WTC11 (cell line): Measurements from ENCODE around the gene PDRG1. TPM values are rescaled to one million over a fixed set of nuclear protein-coding genes. Genes with fewer than 3 reads are reported as not detected.

Source experiments
- ATAC-seq: fragments of 200-7000 bp; cut with Tn5 transposase; 2 replicates; pipeline ENCODE4 v1.10.0; 2021; ENCODE audit warnings: mild to moderate bottlenecking, moderate library complexity
- CTCF ChIA-PET: fragments of 300-600 bp; sonication (Branson Sonifier 250); formaldehyde crosslinking; loops from one replicate; lab custom pipeline; 2021; ENCODE audit warnings: antibody characterized with exemption; lab: Charles Lee
- POLR2A ChIA-PET: fragments of 350-600 bp; sonication (Branson Sonifier 250); formaldehyde crosslinking; loops from one replicate; lab custom pipeline; 2021; ENCODE audit warnings: antibody characterized with exemption; lab: Charles Lee
- DNase-seq: peaks from one replicate; pipeline ENCODE4 v3.0.0; 2021; ENCODE audit warnings: low spot score
- H3K27ac Mint-ChIP-seq: 2 replicates; pipeline ENCODE4 v1.8.0; 2021; ENCODE audit warnings: mixed read lengths
- H3K27me3 Mint-ChIP-seq: 2 replicates; pipeline ENCODE4 v1.8.0; 2021; ENCODE audit warnings: low read depth, mild to moderate bottlenecking, moderate library complexity, mixed read lengths
- H3K36me3 Mint-ChIP-seq: 2 replicates; pipeline ENCODE4 v1.8.0; 2021; ENCODE audit warnings: mixed read lengths
- H3K4me1 Mint-ChIP-seq: 2 replicates; pipeline ENCODE4 v1.8.0; 2022; ENCODE audit warnings: mixed read lengths
- H3K4me3 Mint-ChIP-seq: 2 replicates; pipeline ENCODE4 v1.8.0; 2021; ENCODE audit warnings: mild to moderate bottlenecking, moderate library complexity, mixed read lengths
- H3K9me3 Mint-ChIP-seq: 2 replicates; pipeline ENCODE4 v1.8.0; 2021; ENCODE audit warnings: mixed read lengths
- CBFB ChIP-seq: sonication (generic); formaldehyde crosslinking; IDR thresholded peaks from 2 replicates; pipeline ENCODE4 v1.8.1; 2022; ENCODE audit warnings: mild to moderate bottlenecking, low read depth, missing genetic modification reagents
- ELF4 ChIP-seq: sonication (generic); formaldehyde crosslinking; IDR thresholded peaks from 2 replicates; pipeline ENCODE4 v1.8.1; 2022; ENCODE audit warnings: low read depth, mild to moderate bottlenecking, moderate library complexity, missing genetic modification reagents
- FOXP1 ChIP-seq: sonication (generic); formaldehyde crosslinking; IDR thresholded peaks from 2 replicates; pipeline ENCODE4 v1.8.0; 2022; ENCODE audit warnings: missing genetic modification reagents, mild to moderate bottlenecking, moderate library complexity, borderline replicate concordance
- GABPB1 ChIP-seq: sonication (generic); formaldehyde crosslinking; IDR thresholded peaks from 2 replicates; pipeline ENCODE4 v1.8.1; 2023; ENCODE audit warnings: mild to moderate bottlenecking, missing genetic modification reagents
- HMGA2 ChIP-seq: fragments of 250-450 bp; sonication (Bioruptor Pico); IDR thresholded peaks from 2 replicates; pipeline ENCODE4 v1.4.0; 2021; ENCODE audit warnings: mild to moderate bottlenecking, moderate library complexity
- MYBL2 ChIP-seq: sonication (generic); formaldehyde crosslinking; IDR thresholded peaks from 2 replicates; pipeline ENCODE4 v1.8.1; 2023; ENCODE audit warnings: mild to moderate bottlenecking, moderate library complexity, missing genetic modification reagents
- NFE2L1 ChIP-seq: sonication (generic); formaldehyde crosslinking; IDR thresholded peaks from 2 replicates; pipeline ENCODE4 v1.8.1; 2023; ENCODE audit warnings: missing genetic modification reagents
- NR1H2 ChIP-seq: sonication (generic); formaldehyde crosslinking; IDR thresholded peaks from 2 replicates; pipeline ENCODE4 v1.9.0; 2021; ENCODE audit warnings: mild to moderate bottlenecking, moderate library complexity, missing genetic modification reagents
- OVOL2 ChIP-seq: fragments of 250-450 bp; sonication (Bioruptor Pico); IDR thresholded peaks from 2 replicates; pipeline ENCODE4 v1.9.0; 2021; ENCODE audit warnings: mild to moderate bottlenecking, borderline replicate concordance
- PRRX2 ChIP-seq: fragments of 250-450 bp; sonication (Bioruptor Pico); IDR thresholded peaks from 2 replicates; pipeline ENCODE4 v1.8.0; 2021; ENCODE audit warnings: mild to moderate bottlenecking
- RELA ChIP-seq: sonication (generic); formaldehyde crosslinking; IDR thresholded peaks from 2 replicates; pipeline ENCODE4 v1.8.1; 2022; ENCODE audit warnings: missing genetic modification reagents, mild to moderate bottlenecking, borderline replicate concordance
- SMAD3 ChIP-seq: sonication (generic); formaldehyde crosslinking; IDR thresholded peaks from 2 replicates; pipeline ENCODE4 v1.8.0; 2022; ENCODE audit warnings: missing genetic modification reagents, mild to moderate bottlenecking, borderline replicate concordance
- TEAD4 ChIP-seq: sonication (generic); formaldehyde crosslinking; IDR thresholded peaks from 2 replicates; pipeline ENCODE4 v1.8.0; 2022; ENCODE audit warnings: mild to moderate bottlenecking, missing genetic modification reagents
- TP53 ChIP-seq: sonication (generic); formaldehyde crosslinking; IDR thresholded peaks from 2 replicates; pipeline ENCODE4 v1.8.1; 2023; ENCODE audit warnings: mild to moderate bottlenecking, missing genetic modification reagents
- ZBTB21 ChIP-seq: sonication (generic); formaldehyde crosslinking; IDR thresholded peaks from 2 replicates; pipeline ENCODE4 v1.8.1; 2023; ENCODE audit warnings: mild to moderate bottlenecking, missing genetic modification reagents, borderline replicate concordance
- ZNF219 ChIP-seq: sonication (generic); formaldehyde crosslinking; IDR thresholded peaks from 2 replicates; pipeline ENCODE4 v1.8.0; 2023; ENCODE audit warnings: missing genetic modification reagents, mild to moderate bottlenecking, borderline replicate concordance
- ZNF416 ChIP-seq: fragments of 250-450 bp; sonication (Bioruptor Pico); IDR thresholded peaks from 2 replicates; pipeline ENCODE4 v1.9.0; 2021; ENCODE audit warnings: mild to moderate bottlenecking, inconsistent platforms
- total RNA-seq: library from RNA; stranded (reverse); gene quantifications from 3 replicates; pipeline ENCODE4 v1.2.3, GENCODE V29; 2021
- TF ChIP-seq, protein P1 (sequence below): fragments of 250-450 bp; sonication (Bioruptor Pico); IDR thresholded peaks from 2 replicates; pipeline ENCODE4 v1.9.0; 2021; ENCODE audit warnings: mild to moderate bottlenecking
- TF ChIP-seq, protein P2 (sequence below): sonication (generic); formaldehyde crosslinking; IDR thresholded peaks from 2 replicates; pipeline ENCODE4 v1.8.0; 2023; ENCODE audit warnings: missing genetic modification reagents
- TF ChIP-seq, protein P3 (sequence below): sonication (generic); formaldehyde crosslinking; IDR thresholded peaks from 2 replicates; pipeline ENCODE4 v1.8.0; 2022; ENCODE audit warnings: mild to moderate bottlenecking, missing genetic modification reagents
- TF ChIP-seq, protein P4 (sequence below): sonication (generic); formaldehyde crosslinking; IDR thresholded peaks from 2 replicates; pipeline ENCODE4 v1.8.0; 2022; ENCODE audit warnings: missing genetic modification reagents
- TF ChIP-seq, protein P5 (sequence below): sonication (generic); formaldehyde crosslinking; IDR thresholded peaks from 2 replicates; pipeline ENCODE4 v1.8.1; 2022; ENCODE audit warnings: mild to moderate bottlenecking, moderate library complexity, missing genetic modification reagents
- TF ChIP-seq, protein P6 (sequence below): sonication (generic); formaldehyde crosslinking; IDR thresholded peaks from 2 replicates; pipeline ENCODE4 v1.8.0; 2022; ENCODE audit warnings: mild to moderate bottlenecking, missing genetic modification reagents
- TF ChIP-seq, protein P7 (sequence below): sonication (generic); formaldehyde crosslinking; conservative IDR thresholded peaks from 2 replicates; pipeline ENCODE4 v1.8.1; 2022; ENCODE audit warnings: mild to moderate bottlenecking, missing genetic modification reagents
- TF ChIP-seq, protein P8 (sequence below): sonication (generic); formaldehyde crosslinking; IDR thresholded peaks from 2 replicates; pipeline ENCODE4 v1.8.1; 2022; ENCODE audit warnings: low read depth, mild to moderate bottlenecking, moderate library complexity, missing genetic modification reagents, borderline replicate concordance

PDRG1 gene
- total RNA-seq, 1 experiment from 2014 or later, result 16.0 TPM

DNA sequence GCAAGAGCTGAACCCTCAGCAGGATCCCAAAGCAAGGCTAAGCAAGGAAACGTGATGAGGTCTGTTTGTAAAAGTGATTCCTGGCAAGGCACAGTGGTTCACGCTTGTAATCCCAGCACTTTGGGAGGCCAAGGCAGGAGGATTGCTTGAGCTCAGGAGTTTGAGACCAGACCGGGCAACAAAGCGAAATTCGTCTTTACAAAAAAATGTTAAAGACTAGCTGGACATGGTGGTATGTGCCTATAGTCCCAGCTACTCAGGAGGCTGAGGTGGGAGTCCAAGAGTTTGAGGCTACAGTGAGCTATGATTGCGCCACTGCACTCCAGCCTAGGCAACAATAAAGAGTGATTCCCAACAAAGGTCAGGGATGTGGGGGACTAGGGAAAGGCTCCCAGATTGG, 12.0 kb upstream of the PDRG1 start:
- peaks cover 14% of the 10 kb centered on the region for H3K4me1 Mint-ChIP-seq
- ATAC-seq, result no peak
- TF ChIP-seq, protein P1, sequence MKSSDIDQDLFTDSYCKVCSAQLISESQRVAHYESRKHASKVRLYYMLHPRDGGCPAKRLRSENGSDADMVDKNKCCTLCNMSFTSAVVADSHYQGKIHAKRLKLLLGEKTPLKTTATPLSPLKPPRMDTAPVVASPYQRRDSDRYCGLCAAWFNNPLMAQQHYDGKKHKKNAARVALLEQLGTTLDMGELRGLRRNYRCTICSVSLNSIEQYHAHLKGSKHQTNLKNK, result no peak
- TF ChIP-seq, protein P2, sequence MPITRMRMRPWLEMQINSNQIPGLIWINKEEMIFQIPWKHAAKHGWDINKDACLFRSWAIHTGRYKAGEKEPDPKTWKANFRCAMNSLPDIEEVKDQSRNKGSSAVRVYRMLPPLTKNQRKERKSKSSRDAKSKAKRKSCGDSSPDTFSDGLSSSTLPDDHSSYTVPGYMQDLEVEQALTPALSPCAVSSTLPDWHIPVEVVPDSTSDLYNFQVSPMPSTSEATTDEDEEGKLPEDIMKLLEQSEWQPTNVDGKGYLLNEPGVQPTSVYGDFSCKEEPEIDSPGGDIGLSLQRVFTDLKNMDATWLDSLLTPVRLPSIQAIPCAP (CRISPR knock-in tag), result no peak
- TF ChIP-seq, protein P3, sequence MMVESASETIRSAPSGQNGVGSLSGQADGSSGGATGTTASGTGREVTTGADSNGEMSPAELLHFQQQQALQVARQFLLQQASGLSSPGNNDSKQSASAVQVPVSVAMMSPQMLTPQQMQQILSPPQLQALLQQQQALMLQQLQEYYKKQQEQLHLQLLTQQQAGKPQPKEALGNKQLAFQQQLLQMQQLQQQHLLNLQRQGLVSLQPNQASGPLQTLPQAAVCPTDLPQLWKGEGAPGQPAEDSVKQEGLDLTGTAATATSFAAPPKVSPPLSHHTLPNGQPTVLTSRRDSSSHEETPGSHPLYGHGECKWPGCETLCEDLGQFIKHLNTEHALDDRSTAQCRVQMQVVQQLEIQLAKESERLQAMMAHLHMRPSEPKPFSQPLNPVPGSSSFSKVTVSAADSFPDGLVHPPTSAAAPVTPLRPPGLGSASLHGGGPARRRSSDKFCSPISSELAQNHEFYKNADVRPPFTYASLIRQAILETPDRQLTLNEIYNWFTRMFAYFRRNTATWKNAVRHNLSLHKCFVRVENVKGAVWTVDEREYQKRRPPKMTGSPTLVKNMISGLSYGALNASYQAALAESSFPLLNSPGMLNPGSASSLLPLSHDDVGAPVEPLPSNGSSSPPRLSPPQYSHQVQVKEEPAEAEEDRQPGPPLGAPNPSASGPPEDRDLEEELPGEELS (CRISPR knock-in tag), result no peak
- TF ChIP-seq PRRX2 (no peak), CBFB (CRISPR knock-in tag) (no peak), TEAD4 (no peak), HMGA2 (CRISPR knock-in tag) (no peak), SMAD3 (CRISPR knock-in tag) (no peak), ZNF416 (CRISPR knock-in tag) (no peak), MYBL2 (CRISPR knock-in tag) (no peak)
- TF ChIP-seq, protein P4, sequence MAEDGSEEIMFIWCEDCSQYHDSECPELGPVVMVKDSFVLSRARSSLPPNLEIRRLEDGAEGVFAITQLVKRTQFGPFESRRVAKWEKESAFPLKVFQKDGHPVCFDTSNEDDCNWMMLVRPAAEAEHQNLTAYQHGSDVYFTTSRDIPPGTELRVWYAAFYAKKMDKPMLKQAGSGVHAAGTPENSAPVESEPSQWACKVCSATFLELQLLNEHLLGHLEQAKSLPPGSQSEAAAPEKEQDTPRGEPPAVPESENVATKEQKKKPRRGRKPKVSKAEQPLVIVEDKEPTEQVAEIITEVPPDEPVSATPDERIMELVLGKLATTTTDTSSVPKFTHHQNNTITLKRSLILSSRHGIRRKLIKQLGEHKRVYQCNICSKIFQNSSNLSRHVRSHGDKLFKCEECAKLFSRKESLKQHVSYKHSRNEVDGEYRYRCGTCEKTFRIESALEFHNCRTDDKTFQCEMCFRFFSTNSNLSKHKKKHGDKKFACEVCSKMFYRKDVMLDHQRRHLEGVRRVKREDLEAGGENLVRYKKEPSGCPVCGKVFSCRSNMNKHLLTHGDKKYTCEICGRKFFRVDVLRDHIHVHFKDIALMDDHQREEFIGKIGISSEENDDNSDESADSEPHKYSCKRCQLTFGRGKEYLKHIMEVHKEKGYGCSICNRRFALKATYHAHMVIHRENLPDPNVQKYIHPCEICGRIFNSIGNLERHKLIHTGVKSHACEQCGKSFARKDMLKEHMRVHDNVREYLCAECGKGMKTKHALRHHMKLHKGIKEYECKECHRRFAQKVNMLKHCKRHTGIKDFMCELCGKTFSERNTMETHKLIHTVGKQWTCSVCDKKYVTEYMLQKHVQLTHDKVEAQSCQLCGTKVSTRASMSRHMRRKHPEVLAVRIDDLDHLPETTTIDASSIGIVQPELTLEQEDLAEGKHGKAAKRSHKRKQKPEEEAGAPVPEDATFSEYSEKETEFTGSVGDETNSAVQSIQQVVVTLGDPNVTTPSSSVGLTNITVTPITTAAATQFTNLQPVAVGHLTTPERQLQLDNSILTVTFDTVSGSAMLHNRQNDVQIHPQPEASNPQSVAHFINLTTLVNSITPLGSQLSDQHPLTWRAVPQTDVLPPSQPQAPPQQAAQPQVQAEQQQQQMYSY (CRISPR knock-in tag), result no peak
- TF ChIP-seq, all 79 proteins: peak for 0
- POLR2A ChIA-PET, result interaction anchor here (0.6 kb wide), 1 partner anchor 296 kb away, joined by 3 read pairs; no protein-coding TSS in a partner anchor
- H3K4me3 Mint-ChIP-seq, result no peak overlapping the region
- no peak overlapping the region for H3K27ac Mint-ChIP-seq
- no peaks in the 10 kb centered on the region for H3K36me3 Mint-ChIP-seq
- H3K27me3 Mint-ChIP-seq, result peaks cover 50% of the 10 kb centered on the region
- no peaks in the 10 kb centered on the region for H3K9me3 Mint-ChIP-seq
- CTCF ChIA-PET, result interaction anchor here (1.5 to 2.5 kb wide), 5 partner anchors 12 to 117 kb away, joined by 3 to 18 read pairs (median 6); partner anchors contain the start of gene PDRG1
- DNase-seq, result no peak

DNA sequence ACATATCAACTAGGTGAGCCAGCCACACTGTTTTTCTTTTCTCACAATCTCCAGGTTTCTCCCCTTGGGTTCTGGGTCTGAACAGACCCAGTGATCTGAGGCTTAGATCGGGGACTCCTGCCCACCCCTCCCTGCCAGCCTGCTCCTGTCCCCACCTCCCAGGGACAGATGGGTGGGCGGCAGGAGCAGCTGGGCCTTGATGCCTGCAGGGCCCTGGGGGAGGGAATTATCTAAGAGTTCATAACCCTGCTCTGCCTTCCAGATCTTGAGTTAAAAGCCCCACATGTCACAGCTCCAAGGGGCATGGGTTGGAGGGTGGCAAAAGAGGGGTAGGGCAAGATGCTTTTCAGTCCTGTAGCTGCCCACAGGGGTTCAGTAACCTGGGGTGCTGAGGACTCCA, 10.9 kb upstream of the PDRG1 start:
- ATAC-seq (no peak), DNase-seq (no peak)
- Mint-ChIP-seq H3K4me3 (no peak overlapping the region), H3K27me3 (peaks cover 46% of the 10 kb centered on the region), H3K4me1 (peaks cover 13% of the 10 kb centered on the region), H3K27ac (no peak overlapping the region), H3K36me3 (no peaks in the 10 kb centered on the region), H3K9me3 (no peaks in the 10 kb centered on the region)
- ChIA-PET POLR2A (no interaction called here), CTCF (interaction anchor here (1.5 to 2.5 kb wide), 5 partner anchors 10 to 116 kb away, joined by 3 to 18 read pairs (median 6); partner anchors contain the start of gene PDRG1)
- TF ChIP-seq ZBTB21 (CRISPR knock-in tag) (no peak), FOXP1 (CRISPR knock-in tag) (no peak), MYBL2 (CRISPR knock-in tag) (no peak), RELA (CRISPR knock-in tag) (no peak), NR1H2 (CRISPR knock-in tag) (no peak), ZNF219 (CRISPR knock-in tag) (no peak), ZNF416 (CRISPR knock-in tag) (no peak), NFE2L1 (CRISPR knock-in tag) (no peak), TP53 (CRISPR knock-in tag) (no peak), GABPB1 (no peak), OVOL2 (CRISPR knock-in tag) (no peak), ELF4 (no peak)
- TF ChIP-seq, protein P5, sequence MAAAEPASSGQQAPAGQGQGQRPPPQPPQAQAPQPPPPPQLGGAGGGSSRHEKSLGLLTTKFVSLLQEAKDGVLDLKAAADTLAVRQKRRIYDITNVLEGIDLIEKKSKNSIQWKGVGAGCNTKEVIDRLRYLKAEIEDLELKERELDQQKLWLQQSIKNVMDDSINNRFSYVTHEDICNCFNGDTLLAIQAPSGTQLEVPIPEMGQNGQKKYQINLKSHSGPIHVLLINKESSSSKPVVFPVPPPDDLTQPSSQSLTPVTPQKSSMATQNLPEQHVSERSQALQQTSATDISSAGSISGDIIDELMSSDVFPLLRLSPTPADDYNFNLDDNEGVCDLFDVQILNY, result no peak
- TF ChIP-seq, protein P6, sequence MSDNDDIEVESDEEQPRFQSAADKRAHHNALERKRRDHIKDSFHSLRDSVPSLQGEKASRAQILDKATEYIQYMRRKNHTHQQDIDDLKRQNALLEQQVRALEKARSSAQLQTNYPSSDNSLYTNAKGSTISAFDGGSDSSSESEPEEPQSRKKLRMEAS, result no peak
- TF ChIP-seq, protein P7, sequence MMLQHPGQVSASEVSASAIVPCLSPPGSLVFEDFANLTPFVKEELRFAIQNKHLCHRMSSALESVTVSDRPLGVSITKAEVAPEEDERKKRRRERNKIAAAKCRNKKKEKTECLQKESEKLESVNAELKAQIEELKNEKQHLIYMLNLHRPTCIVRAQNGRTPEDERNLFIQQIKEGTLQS (CRISPR knock-in tag), result no peak
- TF ChIP-seq, protein P8, sequence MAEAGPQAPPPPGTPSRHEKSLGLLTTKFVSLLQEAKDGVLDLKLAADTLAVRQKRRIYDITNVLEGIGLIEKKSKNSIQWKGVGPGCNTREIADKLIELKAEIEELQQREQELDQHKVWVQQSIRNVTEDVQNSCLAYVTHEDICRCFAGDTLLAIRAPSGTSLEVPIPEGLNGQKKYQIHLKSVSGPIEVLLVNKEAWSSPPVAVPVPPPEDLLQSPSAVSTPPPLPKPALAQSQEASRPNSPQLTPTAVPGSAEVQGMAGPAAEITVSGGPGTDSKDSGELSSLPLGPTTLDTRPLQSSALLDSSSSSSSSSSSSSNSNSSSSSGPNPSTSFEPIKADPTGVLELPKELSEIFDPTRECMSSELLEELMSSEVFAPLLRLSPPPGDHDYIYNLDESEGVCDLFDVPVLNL (CRISPR knock-in tag), result no peak
